LNCAP (cell line): ENCODE measurements around the gene FAM20C.

Experiments used
- TF ChIP-seq, protein P1 (sequence below): fragments of 450-650 bp; IDR thresholded peaks from 2 replicates; pipeline ENCODE4 v1.5.1; 2017; ENCODE audit warnings: mild to moderate bottlenecking

Gene FAM20C

DNA sequence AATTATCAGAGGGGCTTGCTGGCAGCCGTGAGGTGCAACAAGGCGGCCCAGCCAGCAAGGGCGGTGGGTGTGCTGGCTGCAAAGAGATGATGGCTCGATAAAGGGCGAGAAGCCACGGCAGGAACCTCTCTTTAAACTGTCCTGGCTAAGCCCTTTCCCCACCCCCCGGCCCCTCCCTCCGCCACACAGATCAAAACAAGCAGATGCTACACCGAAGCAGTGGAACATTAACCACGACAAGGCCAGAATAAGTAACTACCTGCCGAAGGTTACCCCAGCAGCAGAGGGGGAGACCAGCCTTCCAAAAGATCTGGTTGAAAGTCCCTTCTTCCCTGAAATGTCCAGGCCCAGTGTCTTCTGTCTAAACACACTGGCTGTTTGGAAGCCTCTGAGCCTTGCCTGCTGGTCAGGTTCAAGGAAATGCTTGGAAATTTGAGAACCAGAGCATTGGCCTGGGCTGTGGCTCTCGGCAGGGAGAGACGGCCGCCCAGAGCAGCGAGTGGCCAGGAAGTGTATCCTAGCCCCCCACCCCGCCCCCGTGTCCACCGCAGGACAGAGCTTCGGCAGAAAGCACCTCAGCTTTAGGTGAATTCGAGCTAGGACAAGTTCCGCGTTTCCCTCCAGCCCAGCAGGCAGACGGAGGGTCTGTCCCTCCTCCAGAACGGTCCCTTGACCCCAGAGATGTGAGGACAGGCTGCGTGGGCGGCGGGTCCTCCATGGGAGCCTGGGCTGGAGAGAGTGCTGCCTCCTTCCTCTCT is 2.1 kb downstream of the FAM20C start:
- TF ChIP-seq, protein P1, sequence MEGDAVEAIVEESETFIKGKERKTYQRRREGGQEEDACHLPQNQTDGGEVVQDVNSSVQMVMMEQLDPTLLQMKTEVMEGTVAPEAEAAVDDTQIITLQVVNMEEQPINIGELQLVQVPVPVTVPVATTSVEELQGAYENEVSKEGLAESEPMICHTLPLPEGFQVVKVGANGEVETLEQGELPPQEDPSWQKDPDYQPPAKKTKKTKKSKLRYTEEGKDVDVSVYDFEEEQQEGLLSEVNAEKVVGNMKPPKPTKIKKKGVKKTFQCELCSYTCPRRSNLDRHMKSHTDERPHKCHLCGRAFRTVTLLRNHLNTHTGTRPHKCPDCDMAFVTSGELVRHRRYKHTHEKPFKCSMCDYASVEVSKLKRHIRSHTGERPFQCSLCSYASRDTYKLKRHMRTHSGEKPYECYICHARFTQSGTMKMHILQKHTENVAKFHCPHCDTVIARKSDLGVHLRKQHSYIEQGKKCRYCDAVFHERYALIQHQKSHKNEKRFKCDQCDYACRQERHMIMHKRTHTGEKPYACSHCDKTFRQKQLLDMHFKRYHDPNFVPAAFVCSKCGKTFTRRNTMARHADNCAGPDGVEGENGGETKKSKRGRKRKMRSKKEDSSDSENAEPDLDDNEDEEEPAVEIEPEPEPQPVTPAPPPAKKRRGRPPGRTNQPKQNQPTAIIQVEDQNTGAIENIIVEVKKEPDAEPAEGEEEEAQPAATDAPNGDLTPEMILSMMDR, result no peak

DNA sequence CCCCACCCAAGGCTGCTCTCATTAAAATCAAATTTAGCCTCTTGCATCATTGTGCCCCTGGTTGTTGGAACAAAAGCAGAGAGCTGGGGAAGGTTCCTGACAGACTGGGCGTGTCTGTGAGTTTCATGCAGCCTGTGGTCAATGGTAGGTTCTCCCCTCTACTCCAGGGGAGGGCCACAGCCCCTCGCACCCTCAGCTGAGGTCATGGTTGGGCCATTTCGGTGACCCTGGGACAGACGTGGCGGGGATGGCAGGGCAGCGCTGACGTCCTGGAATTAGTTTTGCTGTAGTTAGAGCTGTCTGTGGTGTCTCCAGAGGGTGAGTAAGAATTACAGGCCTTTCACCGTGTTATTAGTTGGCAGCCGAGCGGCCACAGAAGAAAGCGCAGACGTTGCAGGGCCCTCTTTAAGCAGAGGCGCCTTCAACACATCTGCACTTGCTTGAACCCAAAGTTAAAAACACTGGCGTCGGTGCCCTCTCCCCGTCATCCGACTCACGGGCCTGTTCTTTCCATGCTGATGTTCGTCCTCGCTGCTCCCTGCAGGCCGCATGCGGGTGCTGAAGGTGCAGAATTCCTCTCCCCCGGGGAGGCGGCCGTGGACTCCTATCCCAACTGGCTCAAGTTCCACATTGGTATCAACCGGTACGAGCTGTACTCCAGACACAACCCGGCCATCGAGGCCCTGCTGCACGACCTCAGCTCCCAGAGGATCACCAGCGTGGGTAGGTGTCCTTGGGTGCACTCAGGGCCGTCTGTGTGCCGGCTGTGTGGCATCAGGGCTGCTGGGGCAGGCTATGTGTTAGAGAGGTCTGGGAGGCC is 2.8 kb downstream of the FAM20C start:
- TF ChIP-seq, protein P1, result no peak

DNA sequence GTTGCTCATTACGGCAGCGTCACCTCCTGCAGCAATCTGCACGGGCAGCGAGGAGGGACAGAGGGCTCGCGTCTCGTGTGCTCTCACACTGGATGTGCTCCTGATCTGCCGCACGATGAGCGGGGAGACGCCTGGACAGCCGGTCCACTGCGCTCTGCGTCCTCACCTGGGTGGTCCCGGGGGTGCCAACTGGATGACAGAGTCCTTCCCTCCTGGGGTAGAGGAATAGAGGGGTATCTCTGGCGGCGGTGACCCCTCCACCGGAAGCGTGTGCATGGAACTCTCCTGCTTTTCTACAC is 3.4 kb downstream of the FAM20C start:
- TF ChIP-seq, protein P1, result no peak

DNA sequence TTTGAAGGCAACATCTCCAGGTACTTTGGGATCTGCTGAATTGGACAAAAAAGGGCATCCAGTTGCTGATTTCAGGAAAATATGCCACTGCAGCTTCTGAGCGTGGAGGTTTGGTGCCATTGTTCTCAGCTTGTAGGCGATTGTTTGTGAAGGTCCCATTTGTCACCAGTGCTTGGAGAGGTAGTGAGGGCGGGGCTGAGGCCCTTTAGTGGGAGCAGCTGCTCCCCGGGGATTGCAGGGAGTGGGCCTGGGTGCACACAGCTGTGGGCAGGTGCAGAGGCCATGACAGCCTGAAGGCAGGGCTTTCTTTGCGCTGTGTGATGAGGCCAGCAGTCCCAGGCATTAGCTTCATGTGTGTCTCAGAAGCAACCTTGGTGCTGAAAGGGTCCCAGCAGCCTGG is 3.9 kb downstream of the FAM20C start:
- TF ChIP-seq, protein P1, result no peak

DNA sequence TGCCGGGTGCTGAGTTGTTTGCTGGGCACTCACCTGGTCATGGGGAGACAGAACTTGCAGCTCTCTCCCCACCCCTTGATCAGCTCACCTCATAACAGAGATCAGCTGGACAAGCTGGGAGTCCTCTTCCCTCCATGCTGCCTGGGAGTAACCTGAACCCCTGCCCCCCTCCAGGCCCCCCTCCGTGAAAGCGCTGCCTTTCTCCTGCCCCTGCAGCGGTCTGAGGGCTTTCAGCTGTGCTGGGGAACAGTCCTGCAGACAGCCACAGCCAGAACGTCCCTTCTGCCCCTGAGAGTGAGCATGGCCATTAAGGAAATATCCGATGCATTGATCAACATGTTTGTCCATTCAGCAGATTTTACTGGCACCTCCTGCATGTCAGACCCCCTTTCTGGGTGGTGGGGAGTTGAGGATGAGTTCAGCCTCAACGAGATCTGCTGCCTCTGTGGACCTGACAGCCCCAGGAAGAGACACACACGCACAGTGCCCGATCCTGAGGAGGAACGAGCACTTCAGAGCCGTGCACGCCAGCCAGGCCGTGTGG is 4.5 kb downstream of the FAM20C start:
- TF ChIP-seq, protein P1, result no peak

DNA sequence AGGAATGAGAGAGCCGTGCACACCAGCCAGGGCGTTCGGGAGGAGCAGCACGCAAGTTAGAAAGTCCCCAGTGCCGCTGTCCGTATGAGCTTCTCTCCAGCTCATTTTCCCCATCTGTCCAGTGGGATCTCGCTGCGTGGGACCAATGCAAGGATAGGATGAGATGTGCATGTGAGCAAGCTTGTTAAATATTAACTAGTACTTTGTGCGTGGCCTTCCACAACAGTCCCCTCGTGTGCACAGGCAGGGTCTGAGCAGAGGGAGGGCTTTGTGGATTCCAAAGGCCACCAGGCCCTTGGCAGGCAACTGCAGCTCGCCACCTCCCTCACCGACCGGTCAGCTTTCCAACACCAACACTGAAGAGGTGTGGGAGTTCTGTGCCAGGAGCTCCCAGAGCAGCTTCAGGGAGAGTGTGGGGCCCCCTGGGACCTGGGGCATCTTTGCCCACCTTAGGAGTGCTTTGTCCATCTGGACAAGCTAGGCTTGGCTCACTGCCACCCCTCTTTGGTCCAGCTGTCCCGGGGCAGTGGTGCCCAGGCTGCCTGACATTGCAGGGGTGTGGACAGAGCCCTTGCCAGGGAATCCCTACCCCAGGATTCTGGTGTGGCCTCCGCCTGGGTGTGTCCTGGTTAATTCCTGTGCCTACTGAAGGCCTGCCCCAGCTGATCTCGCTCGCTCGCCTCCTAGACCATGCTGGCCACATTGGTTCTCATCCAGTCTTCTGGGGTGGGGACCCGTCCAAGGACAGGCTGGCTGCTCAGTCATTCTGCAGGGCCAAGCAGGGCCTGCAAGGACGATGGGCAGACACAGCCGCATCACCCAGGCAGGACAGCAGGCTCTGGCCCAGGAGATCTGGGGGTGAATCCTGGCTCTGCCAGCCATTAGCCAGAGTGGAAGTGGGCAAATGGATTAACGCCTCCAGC is 5.3 kb downstream of the FAM20C start:
- TF ChIP-seq, protein P1, result no peak
